Body of pancreas (tissue), 4 donors: Measurements from ENCODE around the gene ADGRB3. TPM values are rescaled to one million over a fixed set of nuclear protein-coding genes. Genes with fewer than 3 reads are reported as not detected.

ENCODE experiments used
- ATAC-seq: fragments of 150-250 bp; one replicate; pipeline ENCODE4 v1.9.1; 2016
- DNase-seq, 4 donors: peaks; one replicate each; pipeline ENCODE4 v3.0.0-alpha.2; 2019
- H3K27ac ChIP-seq, 4 donors: fragments of 200-600 bp; sonication (generic); 1 replicate in 3 of 4; 2 replicates in 1 of 4; pipeline versions ENCODE4 v1.5.1 to v1.6.1; 2016 to 2019; ENCODE audit warnings: mild to moderate bottlenecking in 1 of 4, mixed read lengths in 1 of 4, moderate library complexity in 1 of 4
- H3K27me3 ChIP-seq, 2 donors: fragments of 200-600 bp; sonication (generic); one replicate each; pipeline ENCODE4 v1.6.0; 2016; ENCODE audit warnings: mild to moderate bottlenecking in 1 of 2
- H3K36me3 ChIP-seq, 2 donors: fragments of 200-600 bp; sonication (generic); replicated peaks in 1 of 2; 2 replicates each; pipeline ENCODE4 v1.5.1; 2016; ENCODE audit warnings: low read depth in 2 of 2; ENCODE audit not compliant: insufficient read depth in 1 of 2
- H3K4me1 ChIP-seq: fragments of 200-600 bp; sonication (generic); one replicate; pipeline ENCODE4 v1.6.0; 2016
- H3K4me3 ChIP-seq, 2 donors: fragments of 200-600 bp; sonication (generic); 1 replicate in 1 of 2; 2 replicates in 1 of 2; pipeline ENCODE4 v1.5.1; 2016 to 2019
- H3K9me3 ChIP-seq, 3 donors: fragments of 200-600 bp; sonication (generic); 1 replicate in 2 of 3; 2 replicates in 1 of 3; pipeline ENCODE4 v1.5.1; 2016
- POLR2A ChIP-seq, 3 donors: fragments of 450-650 bp; IDR thresholded peaks; one replicate each; pipeline ENCODE4 v1.6.1; 2016; ENCODE audit warnings: antibody characterized with exemption in 3 of 3, mild to moderate bottlenecking in 2 of 3
- WGBS, 2 donors: methylation state at CpG; one replicate each; pipeline ENCODE4 v1.1.5; 2017; 5-methylcytosine and 5-hydroxymethylcytosine counted together
- intact Hi-C: fragments of 100-400 bp; cut with DNase I; formaldehyde crosslinking; loops from one replicate; pipeline ENCODE4 v1.15.1; 2023
- total RNA-seq, 2 donors: library from RNA; depleted of rRNA; stranded (reverse); fragments of >200 nt; gene quantifications; one replicate each; pipeline ENCODE4 v1.1.0, GENCODE V29; 2016
- TF ChIP-seq, protein P1 (sequence below), 7 experiments: fragments of 450-650 bp in 4 of 7; fragments of 200-600 bp in 3 of 7; sonication (generic) in 3 of 7; IDR thresholded peaks; one replicate each; pipeline ENCODE4 v1.5.1; 2016 to 2019; ENCODE audit warnings: antibody characterized with exemption in 7 of 7

ADGRB3 gene
- total RNA-seq, 2 donors from 2014 or later: under 0.01 to 1.3 TPM

DNA sequence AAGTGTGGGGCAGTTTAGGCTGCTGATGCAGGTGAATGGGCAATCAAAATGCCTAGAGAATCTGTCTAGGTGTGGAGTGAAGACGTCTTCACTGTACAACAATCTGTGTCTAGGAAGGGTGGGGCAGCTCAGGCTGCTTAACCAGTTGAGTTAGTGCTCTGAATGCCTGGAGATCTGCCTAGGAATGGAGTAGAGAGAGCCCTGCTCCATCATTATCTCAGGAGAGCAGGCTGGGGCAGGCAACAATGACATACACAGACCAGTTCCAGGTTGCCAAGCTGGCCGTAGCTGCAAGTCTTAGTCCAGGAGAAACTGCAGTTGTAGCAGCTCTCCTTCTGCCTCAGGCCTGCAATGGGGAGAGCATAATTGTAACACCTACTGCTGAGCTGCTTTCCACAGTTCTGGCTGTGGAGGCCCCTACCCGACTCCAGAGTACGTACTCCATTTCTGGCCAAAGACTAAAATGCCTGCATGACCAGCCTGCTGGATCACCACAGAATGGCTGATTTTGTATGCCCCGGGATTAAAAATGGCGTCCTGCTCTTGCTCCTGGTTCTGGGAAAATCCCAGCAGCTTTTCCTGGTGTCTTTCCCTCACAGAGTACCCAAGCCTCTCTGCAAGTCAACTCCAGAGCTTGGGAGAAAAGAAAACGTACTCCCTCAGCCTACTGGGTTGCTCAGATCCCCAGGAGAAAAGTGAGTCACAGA is 545.4 kb downstream of the ADGRB3 start:
- H3K4me3 ChIP-seq: no peak overlapping the region
- TF ChIP-seq, protein P1, sequence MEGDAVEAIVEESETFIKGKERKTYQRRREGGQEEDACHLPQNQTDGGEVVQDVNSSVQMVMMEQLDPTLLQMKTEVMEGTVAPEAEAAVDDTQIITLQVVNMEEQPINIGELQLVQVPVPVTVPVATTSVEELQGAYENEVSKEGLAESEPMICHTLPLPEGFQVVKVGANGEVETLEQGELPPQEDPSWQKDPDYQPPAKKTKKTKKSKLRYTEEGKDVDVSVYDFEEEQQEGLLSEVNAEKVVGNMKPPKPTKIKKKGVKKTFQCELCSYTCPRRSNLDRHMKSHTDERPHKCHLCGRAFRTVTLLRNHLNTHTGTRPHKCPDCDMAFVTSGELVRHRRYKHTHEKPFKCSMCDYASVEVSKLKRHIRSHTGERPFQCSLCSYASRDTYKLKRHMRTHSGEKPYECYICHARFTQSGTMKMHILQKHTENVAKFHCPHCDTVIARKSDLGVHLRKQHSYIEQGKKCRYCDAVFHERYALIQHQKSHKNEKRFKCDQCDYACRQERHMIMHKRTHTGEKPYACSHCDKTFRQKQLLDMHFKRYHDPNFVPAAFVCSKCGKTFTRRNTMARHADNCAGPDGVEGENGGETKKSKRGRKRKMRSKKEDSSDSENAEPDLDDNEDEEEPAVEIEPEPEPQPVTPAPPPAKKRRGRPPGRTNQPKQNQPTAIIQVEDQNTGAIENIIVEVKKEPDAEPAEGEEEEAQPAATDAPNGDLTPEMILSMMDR (IDR thresholded peaks at IDR 0.05): no peak
- no peak for TF ChIP-seq POLR2A (IDR thresholded peaks at IDR 0.05)
- ATAC-seq: no peak

DNA sequence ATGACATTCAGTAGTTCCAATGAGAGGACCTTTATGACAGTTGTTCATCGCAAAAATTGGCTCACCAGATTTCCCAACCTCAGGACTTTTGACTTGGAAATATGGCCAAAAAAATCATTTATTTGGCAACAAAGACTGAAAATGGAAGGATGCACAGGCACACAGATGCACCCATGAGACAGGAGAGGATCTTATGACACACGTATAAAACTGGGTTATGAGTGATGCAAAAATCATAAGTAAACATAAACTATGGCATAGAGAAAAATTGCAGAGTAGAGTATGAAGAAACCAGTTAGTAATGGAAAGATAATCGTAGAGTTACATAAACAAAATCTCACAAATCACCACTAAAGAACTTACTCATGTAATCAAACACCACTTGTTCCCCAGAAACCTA is 546.9 kb downstream of the ADGRB3 start:
- no peak overlapping the region for H3K27ac ChIP-seq
- intact Hi-C loops: no loop called here
- no peak for ATAC-seq

More for the DNA sequence above, 545.4 kb downstream of the ADGRB3 start:
- Histone ChIP-seq H3K9me3 (no peaks in the 10 kb centered on the region), H3K27ac (no peak overlapping the region), H3K27me3 (peaks cover 0 to 3% of the 10 kb centered on the region in 2 donors), H3K36me3 (no peaks in the 10 kb centered on the region), H3K4me1 (no peaks in the 10 kb centered on the region)
- WGBS, 2 donors: 71 to 72% methylated on average over 7 of the region's 7 CpGs
- no peak for DNase-seq
- intact Hi-C loops: no loop called here

DNA sequence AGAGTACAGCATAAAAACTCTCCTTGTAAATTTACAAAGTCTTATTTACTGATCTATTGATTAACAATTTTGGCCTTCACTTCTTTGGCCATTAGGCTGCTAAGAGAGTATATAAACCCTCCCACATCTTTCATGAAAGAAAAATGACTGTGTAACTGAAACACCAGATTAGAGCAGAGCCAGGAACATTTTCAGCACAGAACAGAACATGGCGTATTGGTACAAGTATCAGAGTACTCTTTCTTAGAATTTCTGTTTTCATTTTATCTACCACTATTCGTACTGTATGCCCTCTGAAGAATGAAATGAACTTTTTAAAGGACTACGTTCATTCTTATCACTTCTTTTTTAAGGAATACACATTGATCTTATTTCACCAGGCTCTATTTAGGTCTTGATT is 550.2 kb downstream of the ADGRB3 start:
- no peaks in the 10 kb centered on the region for H3K27me3 ChIP-seq
- no peak for DNase-seq
- H3K4me3 ChIP-seq: no peak overlapping the region
- intact Hi-C loops: no loop called here
- no peak for ATAC-seq
- TF ChIP-seq POLR2A (IDR thresholded peaks at IDR 0.05): no peak
- H3K27ac ChIP-seq: no peak overlapping the region
- no peaks in the 10 kb centered on the region for H3K4me1 ChIP-seq
- H3K9me3 ChIP-seq: no peaks in the 10 kb centered on the region
- no peaks in the 10 kb centered on the region for H3K36me3 ChIP-seq
- 22 to 25% methylated on average over 3 of the region's 3 CpGs for WGBS, 2 donors

More for the DNA sequence above, 546.9 kb downstream of the ADGRB3 start:
- peaks cover 0 to 3% of the 10 kb centered on the region in 2 donors for H3K27me3 ChIP-seq
- TF ChIP-seq, protein P1 (IDR thresholded peaks at IDR 0.05): no peak
- TF ChIP-seq POLR2A (IDR thresholded peaks at IDR 0.05): no peak
- DNase-seq: no peak
- H3K36me3 ChIP-seq: no peaks in the 10 kb centered on the region
- no peaks in the 10 kb centered on the region for H3K9me3 ChIP-seq
- no peak overlapping the region for H3K4me3 ChIP-seq
- WGBS, 2 donors: 72% methylated on average over 3 of the region's 3 CpGs
- H3K4me1 ChIP-seq: no peaks in the 10 kb centered on the region

DNA sequence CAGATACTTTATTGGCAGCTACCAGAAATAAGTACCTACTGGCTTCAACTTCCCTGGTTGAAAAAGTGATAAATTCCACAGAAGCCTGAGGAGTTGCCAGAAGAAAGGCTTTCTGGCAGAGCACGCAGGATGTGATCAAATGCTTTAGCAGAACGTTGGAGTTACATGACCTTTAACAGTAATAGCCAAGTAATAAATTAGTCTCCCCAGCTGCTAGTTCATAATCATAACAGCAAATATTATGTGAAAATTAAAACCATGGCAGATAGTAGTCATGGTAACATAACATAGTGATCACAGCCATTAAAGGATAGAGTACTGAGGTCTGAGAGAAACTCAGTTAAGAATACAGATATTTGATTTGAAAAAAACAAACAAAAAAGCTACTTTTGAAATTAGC is 567.7 kb downstream of the ADGRB3 start:
- WGBS, 2 donors: 6 to 7% methylated on average over 2 of the region's 2 CpGs
- no peak for ATAC-seq
- no peaks in the 10 kb centered on the region for H3K4me1 ChIP-seq
- no peaks in the 10 kb centered on the region for H3K9me3 ChIP-seq
- intact Hi-C loops: no loop called here
- no peaks in the 10 kb centered on the region for H3K27me3 ChIP-seq
- no peak overlapping the region for H3K27ac ChIP-seq
- no peak for TF ChIP-seq POLR2A (IDR thresholded peaks at IDR 0.05)
- TF ChIP-seq, protein P1 (IDR thresholded peaks at IDR 0.05): no peak
- H3K4me3 ChIP-seq: no peak overlapping the region
- H3K36me3 ChIP-seq: no peaks in the 10 kb centered on the region
- no peak for DNase-seq

DNA sequence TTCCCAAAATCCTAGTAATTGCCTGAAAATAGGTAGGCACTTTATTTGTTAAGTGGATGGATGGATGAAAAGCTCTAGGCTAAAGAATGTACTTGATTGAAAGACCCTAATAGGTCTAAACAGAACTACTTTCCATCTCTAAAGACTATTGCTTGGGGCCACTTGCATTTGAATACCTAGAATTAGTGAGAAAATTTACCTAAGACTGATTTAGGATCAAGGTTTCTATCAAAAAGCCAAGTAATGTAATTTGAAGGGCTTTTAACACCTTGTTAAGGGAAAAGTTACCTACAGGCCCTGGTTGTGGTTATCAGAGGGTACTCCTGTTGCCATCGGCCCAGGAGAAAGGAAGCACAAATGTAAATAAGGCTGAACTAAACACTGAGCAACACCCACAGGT is 581.0 kb downstream of the ADGRB3 start:
- intact Hi-C loops: no loop called here
- DNase-seq: no peak
- no peak overlapping the region for H3K4me3 ChIP-seq

More for the DNA sequence above, 581.0 kb downstream of the ADGRB3 start:
- Histone ChIP-seq H3K27ac (no peak overlapping the region), H3K27me3 (no peaks in the 10 kb centered on the region), H3K4me1 (no peaks in the 10 kb centered on the region), H3K36me3 (no peaks in the 10 kb centered on the region), H3K9me3 (no peaks in the 10 kb centered on the region)
- TF ChIP-seq, protein P1 (IDR thresholded peaks at IDR 0.05): no peak
- no peak for TF ChIP-seq POLR2A (IDR thresholded peaks at IDR 0.05)
- 13 to 23% methylated on average over 1 of the region's 1 CpG for WGBS, 2 donors
- ATAC-seq: no peak
